HT1080 (cell line): Measurements from ENCODE around the gene SLC27A5. TPM values are rescaled to one million over a fixed set of nuclear protein-coding genes. Genes with fewer than 3 reads are reported as not detected.
A peak's percentile ranks its signal among the peaks of the same experiment; 100 is the strongest.
"Not testable (repeated sequence)": the region's sequence is repeated elsewhere in the genome, so short reads cannot be mapped to it uniquely, and the experiment has no call there.

Source experiments
- DNase-seq: peaks from one replicate; pipeline ENCODE4 v3.0.0-alpha.2; 2015; ENCODE audit warnings: low read depth
- total RNA-seq: library from RNA; depleted of rRNA; stranded (reverse); fragments of >200 nt; shearing (Covaris generic); gene quantifications from 2 replicates; pipeline ENCODE4 v1.2.3, GENCODE V29; 2014

Gene SLC27A5
- total RNA-seq, 1 experiment from 2014 or later, result 26.3 TPM

DNA sequence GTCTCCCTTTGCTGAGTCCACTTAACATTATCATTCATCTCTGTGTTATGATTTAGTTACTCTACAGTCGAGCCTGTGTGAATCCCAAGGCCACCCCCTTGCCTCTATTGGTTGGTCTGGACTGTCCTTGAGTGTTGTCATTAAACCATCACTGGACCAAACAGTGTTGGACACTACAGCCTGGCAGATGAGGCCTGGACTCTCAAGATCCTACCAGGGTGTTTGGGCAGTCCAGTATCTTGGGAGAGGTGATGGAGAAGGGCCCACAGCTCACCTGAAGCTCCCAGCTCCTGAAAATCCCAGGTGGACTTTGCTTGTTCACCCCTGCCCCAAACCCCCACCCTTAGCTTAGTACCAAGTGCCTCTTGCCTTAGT is 39.3 kb upstream of the SLC27A5 start:
- no peak for DNase-seq

GRCh38 chr19:58550362-58551122 is 38.8 kb upstream of the SLC27A5 start:
- no peak for DNase-seq

GRCh38 chr19:58549664-58550361 is 38.0 kb upstream of the SLC27A5 start:
- DNase-seq, result no peak

GRCh38 chr19:58548859-58549663 is 37.3 kb upstream of the SLC27A5 start:
- DNase-seq, result no peak

- DNase-seq, result no peak
These were observed 35.8 kb upstream of the SLC27A5 start for GRCh38 chr19:58547323-58548312.

GRCh38 chr19:58546019-58546530 is 34.3 kb upstream of the SLC27A5 start:
- no peak for DNase-seq

DNA sequence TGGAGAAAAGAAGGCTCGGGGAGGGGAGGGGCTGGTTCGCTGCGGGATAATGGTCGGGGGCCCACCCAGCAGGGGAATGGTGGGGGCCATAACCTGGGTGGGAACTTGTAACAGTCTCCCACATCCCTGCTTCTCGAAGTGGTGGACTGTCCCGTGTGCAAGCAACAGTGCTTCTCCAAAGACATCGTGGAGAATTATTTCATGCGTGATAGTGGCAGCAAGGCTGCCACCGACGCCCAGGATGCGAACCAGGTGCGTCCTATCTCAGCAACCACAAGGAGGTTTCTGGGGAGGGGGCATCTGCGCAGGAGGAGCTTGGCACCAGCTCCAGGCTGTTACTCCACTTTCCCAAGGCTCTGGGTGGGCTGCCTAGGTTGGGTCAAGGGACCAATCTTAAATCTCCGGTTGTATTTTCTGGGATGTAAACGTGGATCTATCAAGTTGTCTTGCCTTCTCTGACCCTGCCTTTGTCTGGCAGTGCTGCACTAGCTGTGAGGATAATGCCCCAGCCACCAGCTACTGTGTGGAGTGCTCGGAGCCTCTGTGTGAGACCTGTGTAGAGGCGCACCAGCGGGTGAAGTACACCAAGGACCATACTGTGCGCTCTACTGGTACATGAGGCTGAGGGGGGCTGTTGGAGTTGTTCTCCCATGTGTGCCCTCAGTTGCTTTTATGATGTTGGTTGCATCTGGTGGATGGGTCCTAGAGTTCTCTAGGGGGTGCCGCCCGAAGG is 33.7 kb upstream of the SLC27A5 start:
- DNase-seq, result no peak

DNA sequence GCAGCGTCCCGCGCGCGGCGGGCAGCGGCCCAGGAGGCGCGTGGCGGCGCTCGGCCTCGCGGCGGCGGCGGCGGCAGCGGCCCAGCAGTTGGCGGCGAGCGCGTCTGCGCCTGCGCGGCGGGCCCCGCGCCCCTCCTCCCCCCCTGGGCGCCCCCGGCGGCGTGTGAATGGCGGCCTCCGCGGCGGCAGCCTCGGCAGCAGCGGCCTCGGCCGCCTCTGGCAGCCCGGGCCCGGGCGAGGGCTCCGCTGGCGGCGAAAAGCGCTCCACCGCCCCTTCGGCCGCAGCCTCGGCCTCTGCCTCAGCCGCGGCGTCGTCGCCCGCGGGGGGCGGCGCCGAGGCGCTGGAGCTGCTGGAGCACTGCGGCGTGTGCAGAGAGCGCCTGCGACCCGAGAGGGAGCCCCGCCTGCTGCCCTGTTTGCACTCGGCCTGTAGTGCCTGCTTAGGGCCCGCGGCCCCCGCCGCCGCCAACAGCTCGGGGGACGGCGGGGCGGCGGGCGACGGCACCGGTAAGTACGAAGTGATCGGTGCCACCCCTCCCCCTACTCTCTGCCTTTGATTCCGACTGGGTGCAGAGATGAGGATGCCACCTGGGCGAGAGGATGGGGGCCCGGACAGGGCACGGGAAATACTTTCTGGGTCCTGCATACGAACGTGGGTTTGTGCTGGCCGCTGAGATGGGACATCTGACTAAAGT is 32.9 kb upstream of the SLC27A5 start:
- no peak for DNase-seq

DNA sequence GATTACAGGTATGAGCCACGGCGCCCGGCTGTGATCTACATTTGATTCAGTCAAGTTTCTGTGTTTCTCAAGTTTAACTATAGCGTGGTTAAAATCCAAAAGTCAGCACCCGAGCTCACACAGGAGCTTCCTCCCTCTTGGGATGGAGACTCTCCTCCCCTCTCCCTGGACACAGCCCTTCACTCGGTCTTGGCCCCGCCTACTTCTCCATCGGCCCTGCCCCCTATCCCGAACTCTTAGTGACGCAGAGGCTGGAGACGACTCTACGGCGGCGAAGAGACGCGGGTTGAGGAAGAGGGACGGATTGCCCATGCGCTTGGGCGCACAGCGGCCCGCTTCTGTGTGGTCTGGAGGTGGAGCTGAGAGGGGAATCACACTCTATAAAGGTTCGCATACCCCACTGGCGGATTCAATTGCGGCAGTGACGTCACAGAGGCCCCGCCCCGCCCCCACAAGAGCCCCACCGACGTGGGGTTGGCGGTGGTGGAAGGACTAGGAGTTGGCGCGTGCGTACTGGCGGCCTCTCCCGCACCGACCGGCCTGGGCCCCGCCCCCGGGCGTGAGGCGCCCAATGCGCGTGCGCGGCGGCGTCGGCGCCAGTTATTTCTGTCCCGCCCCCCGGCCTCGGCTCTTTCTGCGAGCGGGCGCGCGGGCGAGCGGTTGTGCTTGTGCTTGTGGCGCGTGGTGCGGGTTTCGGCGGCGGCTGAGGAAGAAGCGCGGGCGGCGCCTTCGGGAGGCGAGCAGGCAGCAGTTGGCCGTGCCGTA is 32.2 kb upstream of the SLC27A5 start, which contains the start of gene TRIM28:
TRIM28 (plus strand) TSS at position 239 of the 765 bp plus-strand sequence. CDS start 694 bp downstream, outside the sequence.
- peak; percentile 99 for DNase-seq

DNA sequence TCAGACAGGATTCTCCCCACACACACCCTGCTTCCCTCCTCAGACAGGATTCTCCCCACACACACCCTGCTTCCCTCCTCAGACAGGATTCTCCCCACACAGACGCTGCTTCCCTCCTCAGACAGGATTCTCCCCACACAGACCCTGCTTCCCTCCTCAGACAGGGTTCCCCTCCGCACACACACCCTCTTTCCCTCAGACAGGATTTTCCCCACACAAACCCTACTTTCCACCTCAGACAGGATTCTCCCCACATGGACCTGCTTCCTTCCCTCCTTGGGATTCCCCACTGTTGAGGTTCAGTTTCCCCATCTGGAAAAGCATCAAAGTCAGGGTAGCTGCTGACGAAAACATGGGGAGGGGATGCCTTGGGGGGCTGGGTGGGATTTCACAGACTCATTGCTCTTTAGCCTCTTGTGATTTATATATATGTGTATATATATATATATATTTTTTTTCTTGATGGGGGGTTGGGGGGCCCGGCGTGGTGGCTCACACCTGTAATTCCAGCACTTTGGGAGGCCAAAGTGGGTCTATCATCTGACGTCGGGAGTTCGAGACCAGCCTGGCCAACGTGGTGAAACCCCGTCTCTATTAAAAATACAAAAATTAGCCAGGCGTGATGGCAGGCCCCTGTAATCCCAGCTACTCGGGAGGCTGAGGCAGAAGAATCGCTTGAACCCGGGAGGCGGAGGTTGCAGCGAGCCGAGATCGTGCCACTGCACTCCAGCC is 31.0 kb upstream of the SLC27A5 start:
- not testable (repeated sequence) for DNase-seq

DNA sequence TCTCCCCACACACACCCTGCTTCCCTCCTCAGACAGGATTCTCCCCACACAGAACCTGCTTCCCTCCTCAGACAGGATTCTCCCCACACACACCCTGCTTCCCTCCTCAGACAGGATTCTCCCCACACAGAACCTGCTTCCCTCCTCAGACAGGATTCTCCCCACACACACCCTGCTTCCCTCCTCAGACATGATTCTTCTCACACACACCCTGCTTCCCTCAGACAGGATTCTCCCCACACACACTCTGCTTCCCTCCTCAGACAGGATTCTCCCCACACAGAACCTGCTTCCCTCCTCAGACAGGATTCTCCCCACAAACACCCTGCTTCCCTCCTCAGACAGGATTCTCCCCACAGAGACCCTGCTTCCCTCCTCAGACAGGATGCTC is 27.4 kb upstream of the SLC27A5 start:
- DNase-seq, result not testable (repeated sequence)

- no peak for DNase-seq
These were observed 26.7 kb upstream of the SLC27A5 start for GRCh38 chr19:58538257-58539168.

GRCh38 chr19:58536852-58537798 is 25.3 kb upstream of the SLC27A5 start:
- DNase-seq, result no peak

DNA sequence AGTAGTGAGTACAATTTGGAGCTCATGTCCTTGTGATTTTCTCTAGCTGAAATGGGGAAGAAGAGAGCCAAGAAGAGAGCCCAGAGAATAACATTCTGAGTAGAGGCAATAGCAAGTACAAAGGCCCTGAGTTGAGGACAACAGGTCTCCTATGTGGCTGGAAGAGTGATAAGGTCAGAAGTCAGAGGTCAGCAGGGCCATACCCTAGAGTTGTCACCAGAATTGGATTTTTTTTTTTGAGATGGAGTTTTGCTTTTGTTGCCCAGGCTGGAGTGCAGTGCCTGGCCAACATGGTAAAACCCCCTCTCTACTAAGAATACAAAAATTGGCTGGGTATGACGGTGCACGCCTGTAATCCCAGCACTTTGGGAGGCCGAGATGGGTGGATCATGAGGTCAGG is 24.1 kb upstream of the SLC27A5 start:
- no peak for DNase-seq
